Measurements from ENCODE around the gene CFAP61.

The CFAP61 gene

DNA sequence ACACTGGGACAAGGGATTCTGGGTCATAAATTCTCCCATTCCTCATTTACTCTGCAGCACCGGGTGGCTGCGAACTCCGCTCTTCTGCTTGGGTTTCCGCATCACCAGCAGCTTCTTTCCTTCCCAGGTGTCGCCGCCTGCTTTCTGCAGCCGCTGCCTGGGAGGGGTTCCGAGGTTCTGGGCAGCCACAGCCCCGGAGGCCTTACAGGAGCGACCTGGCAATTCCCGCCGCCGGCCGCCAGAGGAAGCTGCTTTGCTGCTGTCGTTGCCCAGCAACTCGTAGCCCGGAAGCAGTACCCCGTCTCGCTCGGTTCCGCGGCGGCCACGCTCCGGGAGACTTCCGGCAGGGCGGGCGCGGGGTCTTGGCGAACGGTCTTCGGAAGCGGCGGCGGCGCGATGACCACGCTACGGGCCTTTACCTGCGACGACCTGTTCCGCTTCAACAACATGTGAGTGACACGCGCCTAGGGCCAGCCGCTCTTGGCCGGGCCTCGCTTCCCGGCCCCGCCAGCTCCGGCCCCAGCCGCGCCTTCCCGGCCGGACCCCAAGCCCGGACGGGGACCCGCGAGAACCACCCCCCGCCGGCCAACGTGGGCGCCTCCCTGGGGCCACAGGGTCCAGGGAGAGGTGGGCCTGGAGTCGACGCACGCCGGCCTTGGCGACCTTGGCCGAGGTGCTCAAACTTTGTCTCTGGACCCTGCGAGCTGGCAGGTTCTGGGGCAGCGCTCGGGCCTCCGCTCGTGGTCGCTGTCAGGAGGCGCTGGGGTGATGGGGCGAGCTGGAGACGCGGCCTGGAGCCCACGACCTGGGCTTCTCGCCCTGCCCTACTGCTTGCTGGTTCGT, 35.1 kb upstream of the CFAP61 start, which contains the start of gene NAA20 (continued):
- TF ChIP-seq, protein P1, sequence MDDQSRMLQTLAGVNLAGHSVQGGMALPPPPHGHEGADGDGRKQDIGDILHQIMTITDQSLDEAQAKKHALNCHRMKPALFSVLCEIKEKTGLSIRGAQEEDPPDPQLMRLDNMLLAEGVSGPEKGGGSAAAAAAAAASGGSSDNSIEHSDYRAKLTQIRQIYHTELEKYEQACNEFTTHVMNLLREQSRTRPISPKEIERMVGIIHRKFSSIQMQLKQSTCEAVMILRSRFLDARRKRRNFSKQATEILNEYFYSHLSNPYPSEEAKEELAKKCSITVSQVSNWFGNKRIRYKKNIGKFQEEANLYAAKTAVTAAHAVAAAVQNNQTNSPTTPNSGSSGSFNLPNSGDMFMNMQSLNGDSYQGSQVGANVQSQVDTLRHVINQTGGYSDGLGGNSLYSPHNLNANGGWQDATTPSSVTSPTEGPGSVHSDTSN (CRISPR knock-in tag; IDR thresholded peaks at IDR 0.05): peak; percentile 58; the same call in 1 of the 2 replicates
- TF ChIP-seq, protein P2, sequence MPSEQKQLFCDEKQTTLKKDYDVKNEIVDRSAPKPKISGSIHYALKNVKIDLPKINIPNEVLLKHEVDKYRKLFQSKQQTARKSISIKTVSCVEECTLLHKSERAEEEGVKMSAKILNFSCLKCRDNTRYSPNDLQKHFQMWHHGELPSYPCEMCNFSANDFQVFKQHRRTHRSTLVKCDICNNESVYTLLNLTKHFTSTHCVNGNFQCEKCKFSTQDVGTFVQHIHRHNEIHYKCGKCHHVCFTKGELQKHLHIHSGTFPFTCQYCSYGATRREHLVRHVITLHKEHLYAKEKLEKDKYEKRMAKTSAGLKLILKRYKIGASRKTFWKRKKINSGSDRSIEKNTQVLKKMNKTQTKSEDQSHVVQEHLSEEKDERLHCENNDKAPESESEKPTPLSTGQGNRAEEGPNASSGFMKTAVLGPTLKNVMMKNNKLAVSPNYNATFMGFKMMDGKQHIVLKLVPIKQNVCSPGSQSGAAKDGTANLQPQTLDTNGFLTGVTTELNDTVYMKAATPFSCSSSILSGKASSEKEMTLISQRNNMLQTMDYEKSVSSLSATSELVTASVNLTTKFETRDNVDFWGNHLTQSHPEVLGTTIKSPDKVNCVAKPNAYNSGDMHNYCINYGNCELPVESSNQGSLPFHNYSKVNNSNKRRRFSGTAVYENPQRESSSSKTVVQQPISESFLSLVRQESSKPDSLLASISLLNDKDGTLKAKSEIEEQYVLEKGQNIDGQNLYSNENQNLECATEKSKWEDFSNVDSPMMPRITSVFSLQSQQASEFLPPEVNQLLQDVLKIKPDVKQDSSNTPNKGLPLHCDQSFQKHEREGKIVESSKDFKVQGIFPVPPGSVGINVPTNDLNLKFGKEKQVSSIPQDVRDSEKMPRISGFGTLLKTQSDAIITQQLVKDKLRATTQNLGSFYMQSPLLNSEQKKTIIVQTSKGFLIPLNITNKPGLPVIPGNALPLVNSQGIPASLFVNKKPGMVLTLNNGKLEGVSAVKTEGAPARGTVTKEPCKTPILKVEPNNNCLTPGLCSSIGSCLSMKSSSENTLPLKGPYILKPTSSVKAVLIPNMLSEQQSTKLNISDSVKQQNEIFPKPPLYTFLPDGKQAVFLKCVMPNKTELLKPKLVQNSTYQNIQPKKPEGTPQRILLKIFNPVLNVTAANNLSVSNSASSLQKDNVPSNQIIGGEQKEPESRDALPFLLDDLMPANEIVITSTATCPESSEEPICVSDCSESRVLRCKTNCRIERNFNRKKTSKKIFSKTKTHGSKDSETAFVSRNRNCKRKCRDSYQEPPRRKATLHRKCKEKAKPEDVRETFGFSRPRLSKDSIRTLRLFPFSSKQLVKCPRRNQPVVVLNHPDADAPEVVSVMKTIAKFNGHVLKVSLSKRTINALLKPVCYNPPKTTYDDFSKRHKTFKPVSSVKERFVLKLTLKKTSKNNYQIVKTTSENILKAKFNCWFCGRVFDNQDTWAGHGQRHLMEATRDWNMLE (tag by site-specific recombination; conservative IDR thresholded peaks at IDR 0.05; ENCODE audit: low read depth): peak; percentile 90
- TF ChIP-seq ZNF335 (tag by site-specific recombination; conservative IDR thresholded peaks at IDR 0.05) (peak; percentile 87), ZNF211 (tag by site-specific recombination; IDR thresholded peaks at IDR 0.05; ENCODE audit: low read depth) (no peak), ZFP37 (tag by site-specific recombination; IDR thresholded peaks at IDR 0.05) (no peak), GLIS1 (tag by site-specific recombination; IDR thresholded peaks at IDR 0.05) (peak; percentile 90), ZNF24 (tag by site-specific recombination; IDR thresholded peaks at IDR 0.05) (0 out of 2 replicates have a peak, but pooled peaks have one; percentile 34), ZNF747 (tag by site-specific recombination; IDR thresholded peaks at IDR 0.05) (no peak), SP2 (tag by site-specific recombination; IDR thresholded peaks at IDR 0.05) (peak; percentile 80), ZIC2 (tag by site-specific recombination; IDR thresholded peaks at IDR 0.05) (peak; percentile 53; the same call in 1 of the 2 replicates), SP7 (tag by site-specific recombination; IDR thresholded peaks at IDR 0.05) (peak; percentile 70), ZFHX2 (tag by site-specific recombination; conservative IDR thresholded peaks at IDR 0.05) (0 out of 2 replicates have a peak, but pooled peaks have one; percentile 27), ZNF214 (tag by site-specific recombination; IDR thresholded peaks at IDR 0.05; ENCODE audit: borderline replicate concordance) (no peak), TCF7L2 (IDR thresholded peaks at IDR 0.05; ENCODE audit: borderline replicate concordance, low read depth, low read length) (no peak), KLF7 (tag by site-specific recombination; IDR thresholded peaks at IDR 0.05; ENCODE audit: borderline replicate concordance) (no peak; the same call in 1 of the 2 replicates), IKZF3 (tag by site-specific recombination; IDR thresholded peaks at IDR 0.05) (peak; percentile 62), ZNF394 (tag by site-specific recombination; IDR thresholded peaks at IDR 0.05; ENCODE audit: borderline replicate concordance) (peak; percentile 62; the same call in 1 of the 2 replicates), ZSCAN30 (tag by site-specific recombination; IDR thresholded peaks at IDR 0.05) (peak; percentile 74; the same call in 1 of the 2 replicates), ZNF585B (tag by site-specific recombination; IDR thresholded peaks at IDR 0.05) (0 out of 2 replicates have a peak, but pooled peaks have one; percentile 3), ZNF274 (IDR thresholded peaks at IDR 0.05; ENCODE audit: low read length) (no peak), ZNF274 (tag by site-specific recombination; IDR thresholded peaks at IDR 0.05; ENCODE audit: borderline replicate concordance) (no peak), ZNF629 (tag by site-specific recombination; IDR thresholded peaks at IDR 0.05) (peak; percentile 58; the same call in 1 of the 2 replicates), KLF1 (tag by site-specific recombination; IDR thresholded peaks at IDR 0.05) (0 out of 2 replicates have a peak, but pooled peaks have one; percentile 5), ZNF341 (tag by site-specific recombination; IDR thresholded peaks at IDR 0.05; ENCODE audit: low read depth) (peak; percentile 86)
- TF ChIP-seq, protein P3, sequence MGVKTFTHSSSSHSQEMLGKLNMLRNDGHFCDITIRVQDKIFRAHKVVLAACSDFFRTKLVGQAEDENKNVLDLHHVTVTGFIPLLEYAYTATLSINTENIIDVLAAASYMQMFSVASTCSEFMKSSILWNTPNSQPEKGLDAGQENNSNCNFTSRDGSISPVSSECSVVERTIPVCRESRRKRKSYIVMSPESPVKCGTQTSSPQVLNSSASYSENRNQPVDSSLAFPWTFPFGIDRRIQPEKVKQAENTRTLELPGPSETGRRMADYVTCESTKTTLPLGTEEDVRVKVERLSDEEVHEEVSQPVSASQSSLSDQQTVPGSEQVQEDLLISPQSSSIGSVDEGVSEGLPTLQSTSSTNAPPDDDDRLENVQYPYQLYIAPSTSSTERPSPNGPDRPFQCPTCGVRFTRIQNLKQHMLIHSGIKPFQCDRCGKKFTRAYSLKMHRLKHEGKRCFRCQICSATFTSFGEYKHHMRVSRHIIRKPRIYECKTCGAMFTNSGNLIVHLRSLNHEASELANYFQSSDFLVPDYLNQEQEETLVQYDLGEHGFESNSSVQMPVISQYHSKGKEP (tag by site-specific recombination; IDR thresholded peaks at IDR 0.05): peak; percentile 37; the same call in 1 of the 2 replicates
- TF ChIP-seq, protein P4, sequence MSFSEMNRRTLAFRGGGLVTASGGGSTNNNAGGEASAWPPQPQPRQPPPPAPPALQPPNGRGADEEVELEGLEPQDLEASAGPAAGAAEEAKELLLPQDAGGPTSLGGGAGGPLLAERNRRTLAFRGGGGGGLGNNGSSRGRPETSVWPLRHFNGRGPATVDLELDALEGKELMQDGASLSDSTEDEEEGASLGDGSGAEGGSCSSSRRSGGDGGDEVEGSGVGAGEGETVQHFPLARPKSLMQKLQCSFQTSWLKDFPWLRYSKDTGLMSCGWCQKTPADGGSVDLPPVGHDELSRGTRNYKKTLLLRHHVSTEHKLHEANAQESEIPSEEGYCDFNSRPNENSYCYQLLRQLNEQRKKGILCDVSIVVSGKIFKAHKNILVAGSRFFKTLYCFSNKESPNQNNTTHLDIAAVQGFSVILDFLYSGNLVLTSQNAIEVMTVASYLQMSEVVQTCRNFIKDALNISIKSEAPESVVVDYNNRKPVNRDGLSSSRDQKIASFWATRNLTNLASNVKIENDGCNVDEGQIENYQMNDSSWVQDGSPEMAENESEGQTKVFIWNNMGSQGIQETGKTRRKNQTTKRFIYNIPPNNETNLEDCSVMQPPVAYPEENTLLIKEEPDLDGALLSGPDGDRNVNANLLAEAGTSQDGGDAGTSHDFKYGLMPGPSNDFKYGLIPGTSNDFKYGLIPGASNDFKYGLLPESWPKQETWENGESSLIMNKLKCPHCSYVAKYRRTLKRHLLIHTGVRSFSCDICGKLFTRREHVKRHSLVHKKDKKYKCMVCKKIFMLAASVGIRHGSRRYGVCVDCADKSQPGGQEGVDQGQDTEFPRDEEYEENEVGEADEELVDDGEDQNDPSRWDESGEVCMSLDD (tag by site-specific recombination; IDR thresholded peaks at IDR 0.05): peak; percentile 46; the same call in 1 of the 2 replicates
- TF ChIP-seq, protein P5, sequence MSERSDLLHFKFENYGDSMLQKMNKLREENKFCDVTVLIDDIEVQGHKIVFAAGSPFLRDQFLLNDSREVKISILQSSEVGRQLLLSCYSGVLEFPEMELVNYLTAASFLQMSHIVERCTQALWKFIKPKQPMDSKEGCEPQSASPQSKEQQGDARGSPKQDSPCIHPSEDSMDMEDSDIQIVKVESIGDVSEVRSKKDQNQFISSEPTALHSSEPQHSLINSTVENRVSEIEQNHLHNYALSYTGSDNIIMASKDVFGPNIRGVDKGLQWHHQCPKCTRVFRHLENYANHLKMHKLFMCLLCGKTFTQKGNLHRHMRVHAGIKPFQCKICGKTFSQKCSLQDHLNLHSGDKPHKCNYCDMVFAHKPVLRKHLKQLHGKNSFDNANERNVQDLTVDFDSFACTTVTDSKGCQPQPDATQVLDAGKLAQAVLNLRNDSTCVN (tag by site-specific recombination; optimal IDR thresholded peaks at IDR 0.05): peak; percentile 91
